ENCODE results near the gene PMAIP1.

The PMAIP1 gene

DNA sequence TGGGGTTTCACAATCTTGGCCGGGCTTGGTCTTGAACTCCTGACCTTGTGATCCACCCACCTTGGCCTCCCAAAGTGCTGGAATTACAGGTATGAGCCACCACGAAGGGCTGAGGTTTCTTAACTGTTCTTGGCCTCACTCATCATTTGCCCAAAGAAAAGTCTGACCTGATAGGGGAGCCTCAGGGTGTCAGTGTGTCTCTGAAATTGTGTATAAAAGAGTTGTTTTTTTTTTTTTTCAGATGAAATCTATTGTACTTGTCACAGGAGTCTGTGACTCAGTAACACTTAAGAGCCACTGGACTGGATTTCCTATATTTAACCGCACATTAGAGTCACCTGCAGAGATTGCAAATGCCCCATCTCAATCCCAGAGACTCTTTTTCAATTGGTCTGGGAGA, 16.9 kb downstream of the PMAIP1 start:
- TF ChIP-seq CTCF (IDR thresholded peaks at IDR 0.05; ENCODE audit: control extremely low read depth, extremely low read depth, low read depth, missing control alignments): no peak
- ChIA-PET POLR2A (no interaction called here), CTCF (interaction anchor here (1.0 to 2.6 kb wide), 2 partner anchors 11 to 37 kb away, joined by 3 to 8 read pairs; no protein-coding TSS in a partner anchor)
- no peak for DNase-seq (ENCODE audit: extremely low spot score)

- POLR2A ChIA-PET: interaction anchor here (1.5 kb wide), 1 partner anchor 10 kb away, joined by 4 read pairs; no protein-coding TSS in a partner anchor
- no peak for TF ChIP-seq CTCF (IDR thresholded peaks at IDR 0.05; ENCODE audit: control extremely low read depth, extremely low read depth, low read depth, missing control alignments)
- CTCF ChIA-PET: interaction anchor here (1.0 to 3.4 kb wide), 4 partner anchors 9 to 94 kb away, joined by 3 to 21 read pairs (median 6); no protein-coding TSS in a partner anchor
- DNase-seq (ENCODE audit: extremely low spot score): no peak
Observed at GRCh38 chr18:59917422-59917821, 17.6 kb downstream of the PMAIP1 start.

GRCh38 chr18:59918320-59918755, 18.5 kb downstream of the PMAIP1 start:
- peak; percentile 37 for DNase-seq (ENCODE audit: extremely low spot score)
- TF ChIP-seq CTCF (IDR thresholded peaks at IDR 0.05; ENCODE audit: control extremely low read depth, extremely low read depth, low read depth, missing control alignments): no peak
- ChIA-PET CTCF (interaction anchor here (0.7 to 3.4 kb wide), 12 partner anchors 10 to 95 kb away, joined by 3 to 21 read pairs (median 4); no protein-coding TSS in a partner anchor), POLR2A (interaction anchor here (0.6 to 2.2 kb wide), 4 partner anchors 9 to 559 kb away, joined by 3 to 27 read pairs (median 8); partner anchors contain the start of gene PMAIP1)

- POLR2A ChIA-PET: interaction anchor here (0.6 to 2.2 kb wide), 3 partner anchors 14 to 560 kb away, joined by 3 to 27 read pairs (median 13); partner anchors contain the start of gene PMAIP1
- TF ChIP-seq CTCF (IDR thresholded peaks at IDR 0.05; ENCODE audit: control extremely low read depth, extremely low read depth, low read depth, missing control alignments): no peak
- no peak for DNase-seq (ENCODE audit: extremely low spot score)
- CTCF ChIA-PET: interaction anchor here (0.9 to 3.4 kb wide), 13 partner anchors 10 to 95 kb away, joined by 3 to 21 read pairs (median 4); no protein-coding TSS in a partner anchor
Observed at GRCh38 chr18:59918997-59919396, 19.2 kb downstream of the PMAIP1 start.

DNA sequence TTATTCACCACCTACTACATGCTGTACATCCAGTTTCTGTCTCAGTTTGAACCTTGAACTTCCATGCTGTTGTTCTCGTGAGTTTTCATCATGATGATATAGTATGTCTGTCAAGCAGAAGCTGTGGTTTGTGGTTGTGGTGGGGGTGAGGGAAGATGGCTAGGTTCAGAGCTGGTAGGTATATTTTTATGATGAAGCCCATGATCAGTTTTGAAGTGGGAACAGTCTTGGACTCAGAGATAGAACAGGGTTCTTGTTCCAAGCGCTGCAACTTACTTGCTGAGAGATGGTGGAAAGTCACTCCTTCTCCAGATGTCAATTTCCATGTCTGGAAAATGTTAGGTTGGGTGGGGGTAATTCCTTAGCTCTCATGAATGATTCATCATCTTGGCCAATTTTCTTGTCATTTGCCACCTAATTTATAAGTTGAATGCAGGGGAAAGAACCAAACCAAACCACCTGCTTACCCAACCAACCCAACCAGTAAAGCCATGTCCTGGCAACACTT, 21.6 kb downstream of the PMAIP1 start:
- ChIA-PET CTCF (interaction anchor here (1.6 to 1.8 kb wide), 2 partner anchors 16 to 68 kb away, joined by 5 read pairs; no protein-coding TSS in a partner anchor), POLR2A (interaction anchor here (2.8 kb wide), 1 partner anchor 21 kb away, joined by 28 read pairs; the partner anchor contains the start of gene PMAIP1)
- no peak for TF ChIP-seq CTCF (IDR thresholded peaks at IDR 0.05; ENCODE audit: control extremely low read depth, extremely low read depth, low read depth, missing control alignments)
- no peak for DNase-seq (ENCODE audit: extremely low spot score)

- no peak for DNase-seq (ENCODE audit: extremely low spot score)
- POLR2A ChIA-PET: interaction anchor here (1.1 to 2.8 kb wide), 4 partner anchors 16 to 24 kb away, joined by 3 to 28 read pairs (median 14); partner anchors contain the start of gene PMAIP1
- CTCF ChIA-PET: interaction anchor here (1.1 to 2.4 kb wide), 13 partner anchors 11 to 1160 kb away, joined by 3 to 7 read pairs (median 4); no protein-coding TSS in a partner anchor
- TF ChIP-seq CTCF (IDR thresholded peaks at IDR 0.05; ENCODE audit: control extremely low read depth, extremely low read depth, low read depth, missing control alignments): no peak
Observed at GRCh38 chr18:59923539-59924196, 23.9 kb downstream of the PMAIP1 start.

Data from GM10248 (cell line).